HG03108 (cell line): ENCODE measurements around the gene ARMC8.
"Not testable (repeated sequence)": the region's sequence is repeated elsewhere in the genome, so short reads cannot be mapped to it uniquely, and the experiment has no call there.

Source experiments
- ATAC-seq: cut with Tn5 transposase; IDR thresholded peaks from one replicate; pipeline ENCODE4 v1.9.1; 2021; ENCODE audit warnings: moderate library complexity; ENCODE audit not compliant: unreplicated experiment

Gene ARMC8, protein sequence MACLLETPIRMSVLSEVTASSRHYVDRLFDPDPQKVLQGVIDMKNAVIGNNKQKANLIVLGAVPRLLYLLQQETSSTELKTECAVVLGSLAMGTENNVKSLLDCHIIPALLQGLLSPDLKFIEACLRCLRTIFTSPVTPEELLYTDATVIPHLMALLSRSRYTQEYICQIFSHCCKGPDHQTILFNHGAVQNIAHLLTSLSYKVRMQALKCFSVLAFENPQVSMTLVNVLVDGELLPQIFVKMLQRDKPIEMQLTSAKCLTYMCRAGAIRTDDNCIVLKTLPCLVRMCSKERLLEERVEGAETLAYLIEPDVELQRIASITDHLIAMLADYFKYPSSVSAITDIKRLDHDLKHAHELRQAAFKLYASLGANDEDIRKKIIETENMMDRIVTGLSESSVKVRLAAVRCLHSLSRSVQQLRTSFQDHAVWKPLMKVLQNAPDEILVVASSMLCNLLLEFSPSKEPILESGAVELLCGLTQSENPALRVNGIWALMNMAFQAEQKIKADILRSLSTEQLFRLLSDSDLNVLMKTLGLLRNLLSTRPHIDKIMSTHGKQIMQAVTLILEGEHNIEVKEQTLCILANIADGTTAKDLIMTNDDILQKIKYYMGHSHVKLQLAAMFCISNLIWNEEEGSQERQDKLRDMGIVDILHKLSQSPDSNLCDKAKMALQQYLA

DNA sequence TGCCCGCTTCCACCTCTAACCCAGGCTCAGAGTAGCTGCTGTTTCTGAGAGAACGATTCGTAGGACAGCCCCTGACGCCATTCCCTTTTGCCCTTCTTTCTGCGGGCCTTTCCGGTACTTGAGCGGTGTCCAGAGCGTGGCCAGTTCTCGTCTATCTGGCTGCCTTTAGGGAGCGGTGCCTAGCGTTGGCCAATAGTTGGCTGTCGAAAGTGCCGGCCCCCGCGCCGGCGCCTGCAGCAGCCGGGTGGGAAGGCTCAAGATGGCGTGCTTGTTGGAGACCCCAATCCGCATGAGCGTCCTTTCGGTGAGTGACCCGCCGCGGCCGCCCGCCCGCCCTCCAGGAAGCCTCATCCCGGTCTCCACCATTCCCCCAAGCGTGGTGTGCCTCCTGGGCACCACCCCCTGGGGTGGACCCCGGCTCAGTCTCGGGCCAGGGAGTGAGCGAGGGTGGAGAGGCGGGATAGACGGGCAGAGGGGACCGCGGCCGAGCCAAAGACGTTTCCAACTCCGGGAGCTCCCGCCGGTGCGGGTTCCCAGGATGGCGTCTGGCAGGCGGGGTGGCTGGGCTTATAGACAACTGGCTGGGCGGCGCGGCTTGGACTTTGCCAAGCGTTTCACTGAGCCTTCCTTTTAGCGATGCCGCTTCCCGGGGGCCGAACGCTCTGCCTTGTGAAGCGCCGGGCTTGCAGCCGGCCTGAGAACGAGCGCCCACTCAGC, at the start of gene ARMC8:
Gene ARMC8 (plus strand): TSS at position 6 of the 717 bp plus-strand sequence. CDS start 254 bp downstream, at position 260.
- peak; percentile 49 for ATAC-seq

DNA sequence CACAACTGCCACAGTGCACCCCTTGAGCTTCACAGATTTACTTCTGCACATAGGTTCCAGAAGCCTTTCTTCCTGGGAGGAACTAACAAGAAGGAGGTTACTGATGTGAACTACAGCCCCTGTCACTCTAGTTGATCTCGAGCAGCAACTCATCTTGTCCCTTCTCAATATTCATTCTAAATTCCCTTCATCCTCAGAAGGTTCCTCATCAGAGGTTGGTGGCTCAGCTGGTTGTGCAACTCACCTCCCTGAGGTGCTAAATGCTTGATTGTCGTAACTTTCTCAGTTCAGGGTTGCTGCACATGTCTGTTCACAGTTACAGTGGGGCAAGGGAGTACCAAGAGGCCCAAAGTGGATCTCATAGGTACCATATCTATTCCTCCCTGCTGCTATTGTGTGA, 49.2 kb upstream of the ARMC8 start:
- ATAC-seq: no peak

DNA sequence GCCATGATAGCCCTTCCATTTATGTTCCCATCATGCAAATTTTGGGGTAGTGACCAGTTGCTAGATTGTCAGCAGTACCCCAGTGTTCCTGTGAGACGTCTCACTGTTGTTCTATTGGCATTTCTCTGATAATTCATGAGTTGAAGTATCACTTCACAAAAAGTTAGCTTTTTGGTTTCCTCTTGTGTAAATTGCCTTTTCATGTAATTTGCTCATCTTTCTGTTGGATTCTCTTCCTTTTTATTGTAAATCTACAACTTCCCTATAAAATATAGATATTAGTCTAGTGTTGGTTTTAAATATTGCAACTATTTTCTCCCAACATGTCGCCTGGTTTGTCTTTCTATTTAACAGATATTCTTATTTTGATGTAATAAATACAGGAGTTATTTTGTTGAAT, 47.4 kb upstream of the ARMC8 start:
- no peak for ATAC-seq

DNA sequence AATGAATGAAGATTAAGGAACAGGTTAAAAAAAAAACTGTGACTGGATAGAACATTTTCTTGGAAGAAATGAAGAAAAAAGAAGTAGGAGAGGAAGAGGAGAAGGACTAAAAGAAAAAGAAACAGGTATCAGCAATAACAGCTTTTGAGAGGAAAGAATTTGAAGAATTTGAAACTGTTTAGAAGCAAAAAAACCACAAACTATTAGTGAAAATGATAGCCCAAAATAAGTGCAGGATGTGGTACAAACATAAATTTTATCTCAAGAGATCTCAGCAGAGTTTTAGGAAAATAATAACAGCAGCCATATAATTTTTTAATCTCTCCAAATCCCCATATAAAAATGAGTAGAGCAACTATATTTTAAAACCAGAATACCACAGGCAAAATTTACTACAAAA, 46.2 kb upstream of the ARMC8 start:
- no peak for ATAC-seq

DNA sequence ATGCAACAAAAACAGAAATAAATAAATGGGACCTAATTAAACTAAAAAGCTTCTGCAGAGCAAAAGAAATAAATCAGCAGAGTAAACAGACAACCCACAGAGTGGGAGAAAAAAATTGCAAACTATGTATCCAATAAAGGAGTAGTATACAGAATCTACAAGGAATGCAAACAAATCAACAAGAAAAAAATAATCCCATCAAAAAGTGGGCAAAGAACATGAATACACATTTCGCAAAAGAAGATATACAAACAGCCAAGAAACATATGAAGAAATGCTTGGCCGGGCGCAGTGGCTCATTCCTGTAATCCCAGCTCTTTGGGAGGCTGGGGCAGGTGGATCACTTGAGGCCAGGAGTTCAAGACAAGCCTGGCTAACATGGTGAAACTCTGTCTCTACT, 44.9 kb upstream of the ARMC8 start:
- ATAC-seq: not testable (repeated sequence)

DNA sequence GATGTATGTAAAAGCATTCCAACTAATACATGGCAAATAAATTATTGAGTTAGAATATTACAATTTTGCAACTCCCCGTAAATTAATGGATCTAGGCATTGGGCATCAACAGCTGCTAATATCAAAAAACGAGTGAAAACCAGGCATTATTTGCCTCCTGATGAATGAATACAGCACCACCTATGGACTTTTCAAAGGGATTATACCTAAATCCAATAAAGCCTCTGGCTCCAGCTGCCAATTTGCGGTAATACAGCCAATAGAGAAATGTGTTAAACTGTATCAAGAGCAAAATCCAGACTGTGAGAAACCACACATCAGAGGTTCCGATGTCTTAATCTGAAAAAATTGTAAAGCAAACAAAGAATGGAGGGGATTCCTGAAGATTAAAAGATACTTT, 38.6 kb upstream of the ARMC8 start:
- no peak for ATAC-seq

DNA sequence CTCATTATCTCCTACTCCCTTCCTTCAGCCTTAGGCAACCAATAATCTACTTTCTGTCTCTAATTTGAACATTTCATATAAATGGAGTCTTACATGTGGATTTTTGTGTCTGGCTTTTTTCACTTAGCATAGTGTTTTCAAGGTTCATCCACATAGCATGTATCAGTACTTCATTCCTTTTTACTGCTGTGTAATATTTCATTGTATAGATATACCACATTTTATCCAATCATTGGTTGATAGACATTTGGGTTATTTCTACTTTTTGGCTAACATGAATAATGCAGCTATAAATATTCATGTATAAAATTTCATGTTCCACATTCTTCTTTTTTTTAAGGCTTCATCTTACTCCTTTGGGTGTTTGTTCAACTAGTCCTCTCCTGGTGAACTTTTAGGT, 32.6 kb upstream of the ARMC8 start:
- no peak for ATAC-seq

DNA sequence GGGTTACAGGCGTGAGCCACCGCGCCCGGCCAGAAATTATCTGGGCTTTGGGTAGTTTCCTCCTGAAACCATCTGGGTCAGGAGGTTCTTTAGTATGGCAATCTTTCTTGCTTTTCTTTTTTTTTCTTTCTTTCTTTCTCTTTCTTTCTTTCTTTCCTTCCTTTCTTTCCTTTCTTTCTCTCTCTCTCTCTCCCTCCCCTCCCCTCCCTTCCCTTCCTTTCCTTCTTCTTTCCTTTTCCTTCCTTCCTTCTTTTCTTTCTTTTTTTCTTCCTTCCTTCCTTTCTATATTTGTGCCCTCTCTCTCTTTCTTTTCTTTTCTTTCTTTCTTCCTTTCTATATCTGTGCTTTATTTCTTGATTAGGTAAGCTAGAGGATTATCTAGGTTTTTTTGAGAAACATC, 29.4 kb upstream of the ARMC8 start:
- ATAC-seq: no peak

DNA sequence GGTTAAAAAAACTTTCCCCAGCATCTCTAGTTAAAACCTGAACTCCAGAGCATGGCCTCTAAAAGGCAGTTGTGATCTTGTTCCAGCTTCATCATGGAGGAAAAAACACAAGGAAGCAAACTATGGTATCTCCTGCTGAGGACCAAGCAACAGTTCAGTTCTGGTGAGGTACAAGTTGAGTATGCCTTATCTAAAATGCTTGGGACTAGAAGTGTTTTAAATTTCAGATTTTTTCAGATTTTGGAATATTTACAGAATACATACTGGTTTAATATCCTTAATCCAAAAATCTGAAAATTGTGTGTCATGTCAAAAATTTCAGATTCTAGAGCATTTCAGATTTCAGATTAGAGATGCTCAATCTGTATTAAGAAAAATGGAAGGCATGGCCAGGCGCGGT, 22.0 kb upstream of the ARMC8 start:
- no peak for ATAC-seq

DNA sequence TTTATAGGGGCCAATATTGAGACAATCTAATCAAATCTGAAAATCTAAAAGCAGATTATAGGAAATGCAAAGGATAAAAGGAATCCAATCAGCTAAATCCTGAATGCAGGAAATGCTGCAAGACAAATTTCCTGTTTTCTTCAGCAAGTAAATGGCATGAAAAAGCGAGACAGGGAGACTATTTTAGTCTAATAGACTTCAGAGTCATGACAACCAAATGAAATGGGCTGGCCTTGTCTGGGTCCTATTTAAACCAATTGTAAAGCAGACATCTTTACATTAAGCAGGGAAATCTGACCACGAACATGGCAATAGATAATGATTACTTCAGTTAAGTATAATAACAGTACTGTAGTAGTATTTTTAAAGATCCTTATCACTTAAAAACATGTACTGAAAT, 14.5 kb upstream of the ARMC8 start:
- no peak for ATAC-seq

DNA sequence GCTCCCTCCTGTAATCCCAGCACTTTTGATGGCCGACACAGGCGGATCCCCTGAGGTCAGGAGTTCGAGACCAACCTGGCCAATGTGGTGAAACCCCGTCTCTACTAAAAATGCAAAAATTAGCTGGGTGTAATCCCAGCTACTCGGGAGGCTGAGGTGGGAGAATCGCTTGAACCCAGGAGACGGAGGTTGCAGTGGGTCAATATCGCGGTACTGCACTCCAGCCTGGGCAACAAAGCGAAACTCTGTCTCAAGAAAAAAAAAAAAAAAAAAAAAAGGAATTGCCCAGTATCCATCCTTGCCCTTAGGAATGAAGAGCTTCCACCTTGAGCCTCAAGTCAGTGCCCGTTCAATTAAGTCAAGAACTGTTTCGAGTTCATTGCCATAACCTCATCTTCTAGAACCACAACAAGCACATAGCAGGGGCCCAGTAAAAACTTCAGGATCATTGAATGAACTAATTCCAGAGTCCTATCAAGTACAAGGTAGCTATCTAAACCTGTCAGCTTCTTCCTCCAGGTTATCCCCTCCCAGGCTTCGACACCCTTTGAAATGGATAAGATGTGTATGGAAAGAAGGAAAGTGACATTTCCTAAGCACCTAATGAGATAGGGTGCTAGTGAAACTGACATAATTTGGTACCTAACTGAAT, 13.2 kb upstream of the ARMC8 start:
- ATAC-seq: no peak

DNA sequence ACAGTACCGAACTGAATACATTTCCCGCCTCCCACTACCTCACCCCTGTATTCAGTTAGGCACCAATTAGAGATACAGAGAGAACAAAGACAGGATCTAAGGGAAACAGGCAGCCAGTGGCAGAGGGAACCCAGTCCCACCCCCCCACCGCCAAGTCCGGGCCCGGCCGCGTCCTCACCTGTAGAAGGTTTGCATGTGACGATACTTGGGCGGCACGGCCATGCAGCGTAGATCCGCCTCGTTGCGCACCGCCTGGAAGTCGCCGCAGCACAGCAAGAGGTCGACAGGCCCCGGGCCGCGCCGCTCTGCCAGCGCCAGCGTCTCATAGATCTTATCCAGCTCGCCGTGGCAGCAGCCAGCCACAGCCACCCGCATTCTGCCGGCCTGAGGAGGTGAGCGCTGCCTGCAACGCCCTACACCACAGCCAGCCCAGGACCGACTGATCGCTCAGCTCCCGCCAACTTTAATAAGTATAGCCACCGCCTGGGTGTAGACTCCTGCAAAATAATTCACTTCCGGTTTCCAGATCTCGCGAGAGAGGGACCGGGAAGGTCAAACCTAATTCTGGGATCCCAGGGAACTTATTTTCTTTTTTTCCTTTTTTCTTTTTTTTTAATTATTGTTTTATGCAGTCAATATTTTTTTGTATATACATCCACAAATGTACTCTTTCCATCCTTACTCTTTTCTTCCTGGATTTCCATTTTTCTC, 12.5 kb upstream of the ARMC8 start, which contains the start of gene DBR1:
Gene DBR1 (minus strand): TSS at position 501 of the 711 bp plus-strand sequence. CDS start 126 bp downstream, at position 375.
- peak; percentile 92 for ATAC-seq

DNA sequence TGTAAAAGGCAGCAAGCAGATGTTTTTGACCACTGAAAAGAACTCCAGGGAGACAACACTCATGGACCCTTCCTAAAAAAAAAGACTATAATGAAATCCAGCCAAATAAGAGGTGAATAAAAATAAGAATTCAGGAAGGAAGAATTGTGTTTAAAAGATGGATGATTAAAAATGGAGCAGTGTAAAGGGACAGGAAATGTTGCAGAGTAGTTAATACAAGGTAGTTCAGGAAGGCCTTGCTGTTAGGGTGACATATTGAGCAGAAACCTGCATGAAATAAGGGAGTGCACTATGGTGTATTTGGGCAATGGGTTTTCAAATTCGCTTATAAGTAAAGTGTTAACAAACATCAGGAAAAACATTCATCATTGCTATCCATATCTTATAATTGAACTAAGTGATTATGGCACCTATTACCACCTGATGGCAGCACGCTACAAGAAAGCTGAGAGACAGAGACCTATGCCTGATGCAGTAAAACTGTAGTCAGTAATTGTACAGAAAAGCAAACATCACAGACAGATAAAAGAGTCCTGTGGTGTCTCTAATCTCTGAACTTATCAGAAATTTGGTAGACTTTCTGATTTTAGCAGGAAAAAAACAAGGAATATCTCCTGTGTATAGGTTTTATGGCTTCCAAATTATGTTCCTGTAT, 6.6 kb upstream of the ARMC8 start:
- peak; percentile 72 for ATAC-seq

DNA sequence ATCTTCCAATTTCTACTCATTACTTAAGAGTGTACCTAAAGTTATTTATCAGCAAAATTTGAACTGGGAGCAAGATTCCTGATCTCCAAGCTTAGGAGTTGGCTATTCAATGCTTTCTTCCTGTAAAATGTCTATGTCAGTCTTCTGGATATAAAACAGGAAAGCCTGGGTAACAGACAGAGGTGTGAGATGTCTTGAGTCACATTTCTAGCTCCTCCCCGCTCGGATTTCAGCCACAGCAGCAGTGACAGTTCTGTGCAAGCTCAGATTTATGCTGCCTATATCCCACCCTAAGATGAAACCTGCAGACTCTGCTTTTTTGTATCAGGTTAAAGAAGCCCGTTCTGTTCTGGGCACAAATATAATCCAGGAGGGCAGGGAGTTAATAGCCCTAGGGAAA, 2.1 kb upstream of the ARMC8 start:
- ATAC-seq: no peak

DNA sequence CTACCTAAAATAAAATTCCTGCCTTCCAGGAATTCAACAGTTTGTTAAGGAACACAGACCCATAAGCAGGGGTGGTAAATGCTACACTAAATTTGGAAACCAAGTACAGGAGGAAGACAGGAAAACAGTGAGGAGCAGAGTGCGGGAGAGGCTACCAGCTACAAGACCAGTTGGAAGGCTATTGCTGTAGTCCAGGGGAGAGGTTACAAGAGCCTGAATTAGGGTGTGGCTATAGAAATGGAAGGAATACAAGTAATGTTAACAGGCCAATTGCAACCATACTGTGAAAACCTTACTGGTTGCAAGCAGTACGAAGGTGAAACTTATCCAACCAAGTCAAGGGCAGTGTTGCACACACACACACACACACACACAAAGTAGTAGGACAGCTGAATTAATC, 880 bp upstream of the ARMC8 start:
- no peak for ATAC-seq

DNA sequence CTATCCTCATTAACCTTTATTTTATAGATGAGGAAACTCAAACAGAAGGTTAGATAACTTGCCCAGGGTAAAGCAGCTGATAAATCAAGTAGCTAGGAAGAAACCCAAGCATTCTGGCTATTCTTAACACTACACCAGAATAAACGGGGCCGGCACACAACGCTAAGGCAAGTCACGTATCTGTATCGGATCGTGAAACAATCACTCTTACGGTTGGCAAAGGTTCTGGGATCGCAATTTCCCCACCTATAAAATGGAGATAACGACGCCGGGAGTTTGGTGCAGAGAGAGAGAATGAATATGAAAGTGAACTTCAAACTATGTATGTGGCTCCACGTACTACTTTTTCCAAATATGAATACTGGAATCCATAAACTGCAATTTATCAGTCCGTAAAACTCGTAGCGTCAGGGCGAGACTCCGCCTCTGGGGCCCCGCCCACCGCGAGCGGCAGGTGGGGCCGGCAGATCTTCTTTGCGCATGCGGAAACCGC, 252 bp upstream of the ARMC8 start:
- ATAC-seq: peak; percentile 88

DNA sequence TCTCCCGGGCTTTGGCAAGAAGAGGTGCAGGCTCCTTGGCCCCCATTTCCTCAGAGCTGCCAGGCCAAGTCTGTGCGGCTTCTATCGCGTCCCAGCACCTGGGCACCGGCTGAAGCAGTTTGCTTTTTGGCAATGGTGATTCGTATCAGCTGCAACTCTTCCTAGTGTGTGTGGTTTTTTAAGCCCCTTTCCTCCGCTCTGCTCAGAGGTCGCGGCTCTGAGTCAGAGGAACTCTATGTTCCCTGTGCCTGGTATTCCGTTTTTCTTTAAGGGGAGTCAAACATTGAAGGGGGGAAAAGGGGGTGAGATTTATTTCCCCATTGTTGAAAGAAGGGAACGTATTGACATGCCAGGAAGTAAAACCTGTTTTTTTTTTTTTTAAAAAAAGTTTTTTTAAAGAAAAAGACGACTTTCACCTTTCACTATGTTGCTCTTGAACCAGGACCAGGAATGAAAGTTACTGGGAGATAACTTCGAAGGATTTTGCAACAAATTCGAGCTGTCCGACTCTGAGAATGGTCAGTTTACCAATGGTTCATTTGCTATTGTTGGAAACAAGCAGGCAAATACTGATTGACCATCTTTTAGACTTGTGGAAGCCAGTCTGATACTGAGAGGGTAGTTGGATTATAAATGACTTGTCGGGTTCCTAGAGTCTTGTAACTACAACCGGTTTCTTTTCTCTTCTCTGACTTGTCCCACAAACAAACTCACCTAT, 1.1 kb downstream of the ARMC8 start:
- ATAC-seq: no peak

DNA sequence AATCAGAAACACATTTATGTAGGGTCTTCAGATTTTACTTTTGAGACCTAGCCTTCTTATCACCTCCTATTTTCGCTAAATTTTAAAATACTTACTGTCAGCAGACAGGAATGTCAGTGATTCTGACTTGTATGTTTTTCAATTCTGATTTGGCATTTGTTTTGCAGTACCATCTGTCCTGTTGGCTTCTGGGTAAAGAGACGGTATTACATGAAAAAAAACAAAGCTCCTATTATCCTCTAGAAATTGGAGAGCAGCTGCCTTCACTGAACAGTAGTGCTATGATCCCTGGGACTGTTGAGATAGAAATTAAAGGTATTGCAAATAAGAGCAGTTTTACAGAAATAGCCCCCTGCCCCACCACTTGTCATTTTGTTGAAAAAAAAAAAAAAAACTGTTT, 8.4 kb downstream of the ARMC8 start:
- no peak for ATAC-seq

DNA sequence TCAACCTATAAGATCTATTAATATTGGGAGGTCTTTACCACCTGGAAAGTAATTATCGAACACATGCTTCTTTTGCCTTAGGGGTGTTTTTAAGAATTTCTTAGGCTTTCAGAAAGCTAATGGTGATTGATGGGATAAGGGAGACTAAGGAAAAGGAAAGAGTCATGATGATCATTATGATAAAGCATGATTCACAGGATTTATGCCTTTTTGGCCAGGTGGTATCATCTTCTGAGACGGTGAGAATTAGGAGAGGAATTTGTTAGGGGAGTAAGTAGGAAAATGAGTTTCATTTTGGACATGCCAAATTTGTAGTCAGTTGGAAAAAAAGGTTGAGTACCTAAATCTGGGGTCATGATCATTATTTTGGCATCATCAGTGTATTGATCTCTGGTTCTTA, 8.9 kb downstream of the ARMC8 start:
- no peak for ATAC-seq
